ENCODE measurements around the gene ATG4A.

The ATG4A gene

GRCh38 chrX:108122748-108123147 is 31.2 kb downstream of the ATG4A start:
- in situ Hi-C loops (cut with MboI; ENCODE audit: low sequenced_read_pairs), result no loop called here

- in situ Hi-C loops (cut with MboI; ENCODE audit: low sequenced_read_pairs), result no loop called here
These were observed 32.2 kb downstream of the ATG4A start for GRCh38 chrX:108123591-108124366.

GRCh38 chrX:108126661-108127060 is 35.1 kb downstream of the ATG4A start:
- in situ Hi-C loops (cut with MboI; ENCODE audit: low sequenced_read_pairs), result no loop called here

GRCh38 chrX:108127152-108127551 is 35.6 kb downstream of the ATG4A start:
- in situ Hi-C loops (cut with MboI; ENCODE audit: low sequenced_read_pairs), result no loop called here

GRCh38 chrX:108130889-108131288 is 39.3 kb downstream of the ATG4A start:
- in situ Hi-C loops (cut with MboI; ENCODE audit: low sequenced_read_pairs), result no loop called here

- in situ Hi-C loops (cut with MboI; ENCODE audit: low sequenced_read_pairs), result no loop called here
These were observed 39.9 kb downstream of the ATG4A start for GRCh38 chrX:108131471-108131870.

- in situ Hi-C loops (cut with MboI; ENCODE audit: low sequenced_read_pairs), result no loop called here
These were observed 40.5 kb downstream of the ATG4A start for GRCh38 chrX:108132034-108132433.

- in situ Hi-C loops (cut with MboI; ENCODE audit: low sequenced_read_pairs), result no loop called here
These were observed 41.3 kb downstream of the ATG4A start for GRCh38 chrX:108132876-108133275.

- in situ Hi-C loops (cut with MboI; ENCODE audit: low sequenced_read_pairs), result no loop called here
These were observed 43.1 kb downstream of the ATG4A start for GRCh38 chrX:108134724-108135123.

GRCh38 chrX:108138814-108139702 is 47.5 kb downstream of the ATG4A start:
- in situ Hi-C loops (cut with MboI; ENCODE audit: low sequenced_read_pairs), result no loop called here

GRCh38 chrX:108148524-108148923 is 56.9 kb downstream of the ATG4A start:
- in situ Hi-C loops (cut with MboI; ENCODE audit: low sequenced_read_pairs), result no loop called here

GRCh38 chrX:108156082-108156481 is 64.5 kb downstream of the ATG4A start:
- in situ Hi-C loops (cut with MboI; ENCODE audit: low sequenced_read_pairs), result no loop called here

- in situ Hi-C loops (cut with MboI; ENCODE audit: low sequenced_read_pairs), result no loop called here
These were observed 65.4 kb downstream of the ATG4A start for GRCh38 chrX:108156934-108157466.

GRCh38 chrX:108157628-108158027 is 66.0 kb downstream of the ATG4A start:
- in situ Hi-C loops (cut with MboI; ENCODE audit: low sequenced_read_pairs), result no loop called here

- in situ Hi-C loops (cut with MboI; ENCODE audit: low sequenced_read_pairs), result no loop called here
These were observed 67.6 kb downstream of the ATG4A start for GRCh38 chrX:108159028-108159670.

GRCh38 chrX:108160309-108160708 is 68.7 kb downstream of the ATG4A start:
- in situ Hi-C loops (cut with MboI; ENCODE audit: low sequenced_read_pairs), result no loop called here

- in situ Hi-C loops (cut with MboI; ENCODE audit: low sequenced_read_pairs), result no loop called here
These were observed 70.7 kb downstream of the ATG4A start for GRCh38 chrX:108162265-108162664.

- in situ Hi-C loops (cut with MboI; ENCODE audit: low sequenced_read_pairs), result no loop called here
These were observed 71.9 kb downstream of the ATG4A start for GRCh38 chrX:108163333-108164082.

GRCh38 chrX:108165383-108166111 is 74.0 kb downstream of the ATG4A start:
- in situ Hi-C loops (cut with MboI; ENCODE audit: low sequenced_read_pairs), result no loop called here
